ENCODE data around the gene MYO15B. TPM values are rescaled to one million over a fixed set of nuclear protein-coding genes. Genes with fewer than 3 reads are reported as not detected.

Gene MYO15B
- total RNA-seq, 1 experiment from 2014 or later, result 30.3 TPM

DNA sequence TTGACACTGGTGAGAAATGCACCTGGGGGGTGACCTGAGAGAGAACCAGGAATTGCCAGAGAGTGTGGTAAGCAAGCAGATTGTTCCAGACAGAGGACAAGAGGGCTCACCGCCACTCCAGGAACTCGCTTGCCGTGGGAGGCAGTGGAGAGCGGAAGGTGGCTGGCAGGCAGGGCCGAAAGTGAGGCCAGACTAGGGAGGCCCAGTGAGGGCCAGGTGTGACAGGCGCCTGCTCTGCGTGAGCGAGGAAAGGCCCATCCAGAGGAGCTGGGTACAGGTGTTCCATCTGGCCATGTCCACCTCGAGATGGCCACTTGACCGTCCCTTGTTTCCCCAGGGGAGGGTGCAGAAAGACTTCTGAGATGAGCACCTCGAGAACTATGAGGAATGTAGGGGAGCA lies 11.9 kb upstream of the MYO15B start:
- Histone ChIP-seq H3K36me3 (ENCODE audit: control insufficient read depth in 1 of 2, insufficient read depth in 2 of 2, low read length in 2 of 2) (peaks cover 0 to 8% of the 10 kb centered on the region in 2 experiments; a peak in 1 of 4 replicates), H3K4me2 (ENCODE audit: low read length) (no peak overlapping the region), H3K27me3 (ENCODE audit: insufficient read depth, low read length) (no peaks in the 10 kb centered on the region), H3K9me2 (ENCODE audit: insufficient read depth) (no peaks in the 10 kb centered on the region), H3K4me3 (replicated peaks in 1 of 2; ENCODE audit: low read depth in 1 of 2, low read length in 2 of 2) (no peak overlapping the region), H3K27ac (ENCODE audit: low read depth, low read length) (no peak overlapping the region; the same call in 1 of the 2 replicates), H3K4me1 (ENCODE audit: control insufficient read depth in 1 of 2, insufficient read depth in 2 of 2, low read length in 2 of 2) (peaks cover 9% of the 10 kb centered on the region in 2 experiments; a peak in 2 of 4 replicates), H3K9ac (ENCODE audit: low read length) (no peak overlapping the region), H3K9me3 (ENCODE audit: control insufficient read depth in 1 of 2, insufficient read depth in 1 of 2, low read depth in 1 of 2, low read length in 2 of 2) (no peaks in the 10 kb centered on the region), H4K20me1 (ENCODE audit: insufficient read depth) (no peaks in the 10 kb centered on the region), H2AFZ (ENCODE audit: low read depth, low read length, poor library complexity, severe bottlenecking) (no peak overlapping the region), H3K79me2 (ENCODE audit: insufficient read depth, low read length) (no peaks in the 10 kb centered on the region)
- RAD21 ChIA-PET (ENCODE audit: low non-redundant PET in 1 of 2, low total read pairs in 2 of 2, uncharacterized antibody in 2 of 2, unreplicated experiment in 2 of 2), result no interaction called here
- no peak for TF ChIP-seq ZNF274 (IDR thresholded peaks at IDR 0.05; ENCODE audit: low read depth, low read length)
- TF ChIP-seq YY1 (IDR thresholded peaks at IDR 0.05; ENCODE audit: extremely low read depth, insufficient replicate concordance, low read depth, low read length), result no peak
- no peak for TF ChIP-seq CEBPB (IDR thresholded peaks at IDR 0.05; ENCODE audit: low read depth)
- TF ChIP-seq EZH2phosphoT487 (IDR thresholded peaks at IDR 0.05; ENCODE audit: borderline replicate concordance), result no peak
- TF ChIP-seq, protein P1, sequence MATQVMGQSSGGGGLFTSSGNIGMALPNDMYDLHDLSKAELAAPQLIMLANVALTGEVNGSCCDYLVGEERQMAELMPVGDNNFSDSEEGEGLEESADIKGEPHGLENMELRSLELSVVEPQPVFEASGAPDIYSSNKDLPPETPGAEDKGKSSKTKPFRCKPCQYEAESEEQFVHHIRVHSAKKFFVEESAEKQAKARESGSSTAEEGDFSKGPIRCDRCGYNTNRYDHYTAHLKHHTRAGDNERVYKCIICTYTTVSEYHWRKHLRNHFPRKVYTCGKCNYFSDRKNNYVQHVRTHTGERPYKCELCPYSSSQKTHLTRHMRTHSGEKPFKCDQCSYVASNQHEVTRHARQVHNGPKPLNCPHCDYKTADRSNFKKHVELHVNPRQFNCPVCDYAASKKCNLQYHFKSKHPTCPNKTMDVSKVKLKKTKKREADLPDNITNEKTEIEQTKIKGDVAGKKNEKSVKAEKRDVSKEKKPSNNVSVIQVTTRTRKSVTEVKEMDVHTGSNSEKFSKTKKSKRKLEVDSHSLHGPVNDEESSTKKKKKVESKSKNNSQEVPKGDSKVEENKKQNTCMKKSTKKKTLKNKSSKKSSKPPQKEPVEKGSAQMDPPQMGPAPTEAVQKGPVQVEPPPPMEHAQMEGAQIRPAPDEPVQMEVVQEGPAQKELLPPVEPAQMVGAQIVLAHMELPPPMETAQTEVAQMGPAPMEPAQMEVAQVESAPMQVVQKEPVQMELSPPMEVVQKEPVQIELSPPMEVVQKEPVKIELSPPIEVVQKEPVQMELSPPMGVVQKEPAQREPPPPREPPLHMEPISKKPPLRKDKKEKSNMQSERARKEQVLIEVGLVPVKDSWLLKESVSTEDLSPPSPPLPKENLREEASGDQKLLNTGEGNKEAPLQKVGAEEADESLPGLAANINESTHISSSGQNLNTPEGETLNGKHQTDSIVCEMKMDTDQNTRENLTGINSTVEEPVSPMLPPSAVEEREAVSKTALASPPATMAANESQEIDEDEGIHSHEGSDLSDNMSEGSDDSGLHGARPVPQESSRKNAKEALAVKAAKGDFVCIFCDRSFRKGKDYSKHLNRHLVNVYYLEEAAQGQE (IDR thresholded peaks at IDR 0.05; ENCODE audit: low read depth), result no peak
- TF ChIP-seq EZH2 (IDR thresholded peaks at IDR 0.05), result no peak
- no peak for TF ChIP-seq SRF (IDR thresholded peaks at IDR 0.05; ENCODE audit: low read depth)
- BruUV-seq (replicated peaks), result no TSS peak
- ATAC-seq, result no peak
- DNase-seq (ENCODE audit: low read depth, low spot score), result no peak
- POLR2A ChIA-PET, result no interaction called here
- CTCF ChIA-PET, result no interaction called here
- intact Hi-C loops (cut with micrococcal nuclease), result no loop called here

Data from HCT116 (cell line).